ENCODE data around the gene SNRK. TPM values are rescaled to one million over a fixed set of nuclear protein-coding genes. Genes with fewer than 3 reads are reported as not detected.

Gene SNRK
- total and polyA plus RNA-seq, 2 of the 13 experiments (the other 11 are each of a cell fraction or from before 2014, with no cell fraction given) = 11.4 to 16.1 TPM

GRCh38 chr3:43327582-43327979 lies 41.2 kb downstream of the SNRK start:
- ATAC-seq = no peak
- FAIRE-seq = no peak
- Histone ChIP-seq H3K9ac (ENCODE audit: insufficient read depth, low read depth, low read length) (no peak overlapping the region), H3K27ac (ENCODE audit: extremely low read length, insufficient read depth, low read length) (no peak overlapping the region), H4K20me1 (ENCODE audit: insufficient read depth, low read length) (peaks cover 20% of the 10 kb centered on the region; the same call in 1 of the 2 replicates), H3K4me1 (ENCODE audit: insufficient read depth, low read length) (peaks cover 20% of the 10 kb centered on the region), H3K36me3 (replicated peaks in 1 of 2; ENCODE audit: control insufficient read depth in 1 of 2, insufficient read depth in 2 of 2, low read length in 2 of 2) (peaks cover 0 to 10% of the 10 kb centered on the region in 2 experiments; a peak in 2 of 5 replicates), H3K9me3 (ENCODE audit: low read length) (no peaks in the 10 kb centered on the region), H2AFZ (ENCODE audit: low read length) (no peak overlapping the region), H3K79me2 (ENCODE audit: insufficient read depth, low read length) (peaks cover 92% of the 10 kb centered on the region), H3K4me2 (ENCODE audit: low read depth, low read length) (no peak overlapping the region), H3K27me3 (ENCODE audit: control insufficient read depth in 1 of 2, insufficient read depth in 2 of 2, low read length in 2 of 2) (no peaks in the 10 kb centered on the region), H3K4me3 (replicated peaks in 1 of 3; ENCODE audit: insufficient read depth in 1 of 3, low read depth in 2 of 3, low read length in 3 of 3) (no peak overlapping the region)
- intact Hi-C loops (cut with micrococcal nuclease; ENCODE audit: unreplicated experiment) (no loop called here), in situ Hi-C loops (cut with HindIII; ENCODE audit: extremely low pct_ligation_motif_present, low pct_unique_long_range_greater_than_20kb) (no loop called here)
- no peak for DNase-seq (ENCODE audit: low spot score)
- CTCF ChIA-PET (ENCODE audit: low intra/inter-chr PET ratio, low total read pairs) = no interaction called here
- BruUV-seq (replicated peaks) = no TSS peak
- POLR2A ChIA-PET = no interaction called here
- TF ChIP-seq ZNF350 (CRISPR knock-in tag; IDR thresholded peaks at IDR 0.05; ENCODE audit: borderline replicate concordance, low read depth) = no peak
- TF ChIP-seq ZBTB7A (CRISPR knock-in tag; IDR thresholded peaks at IDR 0.05) = no peak
- TF ChIP-seq ZSCAN5A (CRISPR knock-in tag; IDR thresholded peaks at IDR 0.05; ENCODE audit: borderline replicate concordance) = no peak
- TF ChIP-seq CBFB (CRISPR knock-in tag; IDR thresholded peaks at IDR 0.05) = no peak
- TF ChIP-seq ZGPAT (CRISPR knock-in tag; IDR thresholded peaks at IDR 0.05) = no peak

- H3K9ac ChIP-seq (ENCODE audit: insufficient read depth, low read depth, low read length) = no peak overlapping the region
- H2AFZ ChIP-seq (ENCODE audit: low read length) = no peak overlapping the region
- intact Hi-C loops (cut with micrococcal nuclease; ENCODE audit: unreplicated experiment) = no loop called here
- FAIRE-seq (no peak), DNase-seq (ENCODE audit: low spot score) (no peak), ATAC-seq (no peak)
- peaks cover 20% of the 10 kb centered on the region for H3K4me1 ChIP-seq (ENCODE audit: insufficient read depth, low read length)
- no peaks in the 10 kb centered on the region for H3K9me3 ChIP-seq (ENCODE audit: low read length)
- no peak overlapping the region for H3K4me3 ChIP-seq (replicated peaks in 1 of 3; ENCODE audit: insufficient read depth in 1 of 3, low read depth in 2 of 3, low read length in 3 of 3)
- no peak overlapping the region for H3K4me2 ChIP-seq (ENCODE audit: low read depth, low read length)
- H3K79me2 ChIP-seq (ENCODE audit: insufficient read depth, low read length) = peaks cover 86% of the 10 kb centered on the region
- H3K36me3 ChIP-seq (replicated peaks in 1 of 2; ENCODE audit: control insufficient read depth in 1 of 2, insufficient read depth in 2 of 2, low read length in 2 of 2) = peaks cover 0 to 13% of the 10 kb centered on the region in 2 experiments; a peak in 3 of 5 replicates
- no peak overlapping the region for H3K27ac ChIP-seq (ENCODE audit: extremely low read length, insufficient read depth, low read length)
- H4K20me1 ChIP-seq (ENCODE audit: insufficient read depth, low read length) = peaks cover 22% of the 10 kb centered on the region; the same call in 1 of the 2 replicates
- CTCF ChIA-PET (ENCODE audit: low intra/inter-chr PET ratio, low total read pairs) = no interaction called here
- BruUV-seq (replicated peaks) = no TSS peak
- H3K27me3 ChIP-seq (ENCODE audit: control insufficient read depth in 1 of 2, insufficient read depth in 2 of 2, low read length in 2 of 2) = no peaks in the 10 kb centered on the region
- POLR2A ChIA-PET = no interaction called here
- in situ Hi-C loops (cut with HindIII; ENCODE audit: extremely low pct_ligation_motif_present, low pct_unique_long_range_greater_than_20kb) = no loop called here
- TF ChIP-seq NFIB (CRISPR knock-in tag; IDR thresholded peaks at IDR 0.05; ENCODE audit: borderline replicate concordance) (no peak), ZNF274 (CRISPR knock-in tag; IDR thresholded peaks at IDR 0.05) (no peak), MBD4 (IDR thresholded peaks at IDR 0.05; ENCODE audit: borderline replicate concordance, low read length) (no peak), KDM1A (CRISPR knock-in tag; IDR thresholded peaks at IDR 0.05) (no peak), ZSCAN22 (CRISPR knock-in tag; IDR thresholded peaks at IDR 0.05) (no peak), CENPT (CRISPR knock-in tag; IDR thresholded peaks at IDR 0.05; ENCODE audit: low read depth) (no peak), ZNF724P (CRISPR knock-in tag; IDR thresholded peaks at IDR 0.05; ENCODE audit: borderline replicate concordance) (no peak), ZNF546 (CRISPR knock-in tag; conservative IDR thresholded peaks at IDR 0.05) (no peak), ZNF576 (CRISPR knock-in tag; IDR thresholded peaks at IDR 0.05) (no peak), HNRNPK (IDR thresholded peaks at IDR 0.05; ENCODE audit: low read depth, low read length, poor library complexity, severe bottlenecking) (no peak), GTF2F1 (IDR thresholded peaks at IDR 0.05; ENCODE audit: low read length) (no peak)
Measured at GRCh38 chr3:43328653-43329052, 42.3 kb downstream of the SNRK start.

All from HepG2 (cell line).